Measurements from ENCODE around the gene CALCOCO1. TPM values are rescaled to one million over a fixed set of nuclear protein-coding genes. Genes with fewer than 3 reads are reported as not detected.
A peak's percentile ranks its signal among the peaks of the same experiment; 100 is the strongest.

CALCOCO1 gene
- total RNA-seq, 4 donors from 2014 or later: 158 to 385 (median 239) TPM

DNA sequence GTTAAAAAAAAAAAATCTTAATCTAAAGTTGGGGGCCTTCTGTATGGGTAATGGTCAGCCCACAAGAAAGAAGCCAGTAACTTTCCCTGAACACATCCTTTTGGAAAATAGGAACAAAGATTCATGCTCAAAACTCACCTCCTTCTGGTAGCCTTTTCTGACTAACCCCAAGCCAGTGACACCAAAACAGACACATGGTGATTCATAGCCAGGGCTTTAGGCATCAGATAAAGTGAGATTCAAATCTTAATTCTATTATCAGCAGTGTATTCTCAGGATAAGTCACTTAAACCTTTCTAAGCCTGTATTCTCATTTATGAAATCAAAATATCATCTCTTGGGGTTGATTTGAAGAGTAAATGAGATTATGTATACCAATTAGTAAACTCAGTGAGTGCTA, 56.3 kb downstream of the CALCOCO1 start:
- intact Hi-C loops (cut with DNase I; ENCODE audit: low total_unique reads): no loop called here
- in situ Hi-C loops (cut with MboI; ENCODE audit: low sequenced_read_pairs in 4 of 4): loop anchor here in 2 of 4 donors (5.0 to 10.0 kb wide), 3 partner anchors 46 to 129 kb away; partner anchors contain the start of gene ATF7 (in 1 of the 2)
- H3K4me1 ChIP-seq: peaks cover 18 to 23% of the 10 kb centered on the region in 2 donors

DNA sequence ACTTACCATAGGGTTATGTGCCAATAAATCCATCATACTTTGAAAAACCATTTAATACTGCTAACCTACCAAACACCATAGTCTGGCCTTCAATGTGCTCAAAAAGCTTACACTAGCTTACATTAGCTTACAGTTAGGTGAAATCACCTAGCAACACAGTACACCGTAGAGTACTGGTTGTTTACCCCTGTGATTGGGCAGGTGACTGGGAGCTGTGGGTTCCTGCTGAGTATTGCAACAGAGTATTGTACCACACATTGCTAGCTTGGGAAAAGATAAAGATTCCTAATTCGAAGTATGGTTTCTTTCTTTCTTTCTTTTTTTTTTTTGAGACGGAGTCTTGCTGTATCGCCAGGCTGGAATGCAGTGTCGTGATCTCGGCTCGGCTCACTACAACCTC, 56.9 kb downstream of the CALCOCO1 start:
- TF ChIP-seq, protein P1, sequence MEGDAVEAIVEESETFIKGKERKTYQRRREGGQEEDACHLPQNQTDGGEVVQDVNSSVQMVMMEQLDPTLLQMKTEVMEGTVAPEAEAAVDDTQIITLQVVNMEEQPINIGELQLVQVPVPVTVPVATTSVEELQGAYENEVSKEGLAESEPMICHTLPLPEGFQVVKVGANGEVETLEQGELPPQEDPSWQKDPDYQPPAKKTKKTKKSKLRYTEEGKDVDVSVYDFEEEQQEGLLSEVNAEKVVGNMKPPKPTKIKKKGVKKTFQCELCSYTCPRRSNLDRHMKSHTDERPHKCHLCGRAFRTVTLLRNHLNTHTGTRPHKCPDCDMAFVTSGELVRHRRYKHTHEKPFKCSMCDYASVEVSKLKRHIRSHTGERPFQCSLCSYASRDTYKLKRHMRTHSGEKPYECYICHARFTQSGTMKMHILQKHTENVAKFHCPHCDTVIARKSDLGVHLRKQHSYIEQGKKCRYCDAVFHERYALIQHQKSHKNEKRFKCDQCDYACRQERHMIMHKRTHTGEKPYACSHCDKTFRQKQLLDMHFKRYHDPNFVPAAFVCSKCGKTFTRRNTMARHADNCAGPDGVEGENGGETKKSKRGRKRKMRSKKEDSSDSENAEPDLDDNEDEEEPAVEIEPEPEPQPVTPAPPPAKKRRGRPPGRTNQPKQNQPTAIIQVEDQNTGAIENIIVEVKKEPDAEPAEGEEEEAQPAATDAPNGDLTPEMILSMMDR (IDR thresholded peaks at IDR 0.05 in 4 of 5, conservative IDR thresholded peaks at IDR 0.05 in 1 of 5): no peak
- no peak for TF ChIP-seq POLR2A (IDR thresholded peaks at IDR 0.05)
- H3K36me3 ChIP-seq: peaks cover 6 to 76% of the 10 kb centered on the region in 2 donors
- peak overlapping the region; percentile 20 to 48 (median 24) for H3K27ac ChIP-seq
- ATAC-seq: no peak
- no peaks in the 10 kb centered on the region for H3K27me3 ChIP-seq
- DNase-seq: no peak
- no peak overlapping the region for H3K4me3 ChIP-seq
- intact Hi-C loops (cut with DNase I; ENCODE audit: low total_unique reads): no loop called here
- peaks cover 17 to 23% of the 10 kb centered on the region in 2 donors for H3K4me1 ChIP-seq
- H3K9me3 ChIP-seq: no peaks in the 10 kb centered on the region
- in situ Hi-C loops (cut with MboI; ENCODE audit: low sequenced_read_pairs in 4 of 4): loop anchor here in 2 of 4 donors (5.0 to 10.0 kb wide), 3 partner anchors 46 to 128 kb away; partner anchors contain the start of gene ATF7 (in 1 of the 2)

More for the DNA sequence above, 56.3 kb downstream of the CALCOCO1 start:
- Histone ChIP-seq H3K4me3 (no peak overlapping the region), H3K27ac (peak overlapping the region in 2 of 4 donors; percentile 21 to 48), H3K36me3 (peaks cover 6 to 69% of the 10 kb centered on the region in 2 donors), H3K9me3 (no peaks in the 10 kb centered on the region), H3K27me3 (no peaks in the 10 kb centered on the region)
- ATAC-seq (no peak), DNase-seq (no peak)
- no peak for TF ChIP-seq POLR2A (IDR thresholded peaks at IDR 0.05)
- TF ChIP-seq, protein P1 (IDR thresholded peaks at IDR 0.05 in 4 of 5, conservative IDR thresholded peaks at IDR 0.05 in 1 of 5): no peak

DNA sequence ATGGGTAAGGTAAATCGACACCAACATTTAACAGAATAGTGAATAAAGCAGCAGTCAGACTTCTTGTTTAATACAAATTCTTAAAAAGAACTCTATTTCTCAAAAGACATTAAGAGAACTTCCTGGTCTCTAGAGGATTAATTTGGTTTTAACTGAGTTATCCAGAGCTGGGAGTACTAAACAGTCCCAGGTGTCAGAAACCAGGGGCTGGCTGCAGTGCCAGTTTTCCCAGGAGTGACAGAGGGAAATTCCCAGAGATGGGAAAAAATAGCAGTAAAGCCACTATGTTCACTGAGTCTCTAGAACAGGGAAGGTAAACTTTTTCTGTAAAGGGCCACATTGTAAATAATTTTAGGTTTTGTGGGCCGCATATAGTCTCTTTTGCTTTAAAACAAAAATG, 60.2 kb downstream of the CALCOCO1 start:
- Histone ChIP-seq H3K4me1 (peaks cover 4 to 8% of the 10 kb centered on the region in 2 donors), H3K4me3 (no peak overlapping the region), H3K27me3 (no peaks in the 10 kb centered on the region), H3K9me3 (no peaks in the 10 kb centered on the region), H3K36me3 (peaks cover 5 to 64% of the 10 kb centered on the region in 2 donors), H3K27ac (peak overlapping the region; percentile 4 to 62 (median 38))
- no peak for DNase-seq
- intact Hi-C loops (cut with DNase I; ENCODE audit: low total_unique reads) (no loop called here), in situ Hi-C loops (cut with MboI; ENCODE audit: low sequenced_read_pairs in 4 of 4) (no loop called here)
- TF ChIP-seq, protein P1 (IDR thresholded peaks at IDR 0.05 in 4 of 5, conservative IDR thresholded peaks at IDR 0.05 in 1 of 5): no peak
- no peak for ATAC-seq

DNA sequence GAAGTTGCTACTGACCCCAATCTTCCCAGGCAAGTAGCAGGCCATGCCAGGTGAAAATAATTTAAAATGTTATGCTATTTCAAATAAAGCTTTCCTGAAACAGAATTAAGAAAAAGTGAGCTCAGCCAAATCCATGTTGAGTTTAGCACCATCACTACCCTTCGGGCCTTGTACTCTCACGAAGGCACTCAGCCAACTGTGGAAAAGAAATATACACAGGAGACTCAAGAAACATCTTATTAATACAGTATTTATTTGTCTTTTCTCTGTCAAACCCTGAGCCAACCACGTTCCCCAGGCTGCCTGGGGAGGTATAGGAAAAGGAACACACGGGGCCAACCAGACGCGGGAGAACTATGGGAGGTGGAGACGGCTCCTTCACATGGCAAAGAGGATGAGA, 62.3 kb downstream of the CALCOCO1 start:
- H3K27ac ChIP-seq: peak overlapping the region; percentile 16 to 45 (median 40)
- TF ChIP-seq, protein P1 (IDR thresholded peaks at IDR 0.05 in 4 of 5, conservative IDR thresholded peaks at IDR 0.05 in 1 of 5): no peak
- TF ChIP-seq POLR2A (IDR thresholded peaks at IDR 0.05): no peak
- intact Hi-C loops (cut with DNase I; ENCODE audit: low total_unique reads): no loop called here

DNA sequence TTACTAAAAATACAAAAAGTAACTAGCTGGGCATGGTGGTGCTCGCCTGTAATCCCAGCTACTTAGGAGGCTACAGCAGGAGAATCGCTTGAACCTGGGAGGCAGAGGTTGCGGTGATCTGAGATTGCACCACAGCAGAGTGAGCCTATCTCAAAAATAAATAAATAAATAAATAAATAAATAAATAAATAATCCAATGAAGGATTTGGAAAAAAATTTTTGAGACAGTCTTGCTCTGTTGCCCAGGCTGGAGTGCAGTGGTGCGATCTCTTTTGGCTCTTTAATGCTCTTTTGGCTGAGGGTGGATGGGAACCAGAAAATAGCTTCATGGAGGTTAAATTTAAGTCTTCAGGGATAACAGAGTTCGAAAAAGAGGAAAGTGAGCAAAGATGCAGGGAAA, 63.1 kb downstream of the CALCOCO1 start:
- Histone ChIP-seq H3K27me3 (no peaks in the 10 kb centered on the region), H3K9me3 (no peaks in the 10 kb centered on the region), H3K4me3 (no peak overlapping the region), H3K4me1 (peaks cover 12 to 14% of the 10 kb centered on the region in 2 donors), H3K36me3 (peaks cover 0 to 37% of the 10 kb centered on the region in 2 donors), H3K27ac (peak overlapping the region in 3 of 4 donors; percentile 14 to 41 (median 16))
- no peak for DNase-seq
- in situ Hi-C loops (cut with MboI; ENCODE audit: low sequenced_read_pairs in 4 of 4): no loop called here
- intact Hi-C loops (cut with DNase I; ENCODE audit: low total_unique reads): no loop called here
- TF ChIP-seq POLR2A (IDR thresholded peaks at IDR 0.05): no peak
- TF ChIP-seq, protein P1 (IDR thresholded peaks at IDR 0.05 in 4 of 5, conservative IDR thresholded peaks at IDR 0.05 in 1 of 5): no peak
- no peak for ATAC-seq

More for the DNA sequence above, 62.3 kb downstream of the CALCOCO1 start:
- Histone ChIP-seq H3K9me3 (no peaks in the 10 kb centered on the region), H3K4me3 (no peak overlapping the region), H3K27me3 (no peaks in the 10 kb centered on the region), H3K36me3 (peaks cover 0 to 44% of the 10 kb centered on the region in 2 donors), H3K4me1 (peaks cover 6% of the 10 kb centered on the region in 2 donors)
- DNase-seq (no peak), ATAC-seq (no peak)
- in situ Hi-C loops (cut with MboI; ENCODE audit: low sequenced_read_pairs in 4 of 4): no loop called here
